Breast epithelium (tissue), 3 donors: Measurements from ENCODE around the gene USP6NL.

ENCODE experiments used
- CTCF ChIP-seq, 3 donors: fragments of 450-650 bp; IDR thresholded peaks; one replicate each; pipeline ENCODE4 v1.5.1; 2016 to 2017; ENCODE audit warnings: antibody characterized with exemption in 3 of 3, mild to moderate bottlenecking in 3 of 3, moderate library complexity in 3 of 3
- POLR2A ChIP-seq: fragments of 450-650 bp; IDR thresholded peaks from one replicate; pipeline ENCODE4 v1.6.1; 2016; ENCODE audit warnings: antibody characterized with exemption, mild to moderate bottlenecking, moderate library complexity

GRCh38 chr10:11463111-11463510, 148.3 kb downstream of the USP6NL start:
- TF ChIP-seq CTCF (IDR thresholded peaks at IDR 0.05) (no peak), POLR2A (no peak)
